T follicular helper cell (primary cell): ENCODE measurements around the gene CPO.
"Not testable (repeated sequence)": the region's sequence is repeated elsewhere in the genome, so short reads cannot be mapped to it uniquely, and the experiment has no call there.

ENCODE experiments used
- DNase-seq: peaks from one replicate; pipeline ENCODE4 v3.0.0-alpha.2; 2020; ENCODE audit warnings: low read depth
- total RNA-seq, 2 experiments: gene quantifications; one replicate each; lab custom pipeline; 2026; lab: John Stamatoyannopoulos, UW

The CPO gene
- 0 to 0.09 reads per million in 2 experiments for total RNA-seq

- no peak for DNase-seq
Observed at GRCh38 chr2:206939340-206939739, at the start of gene CPO. Gene CPO, plus strand, starts transcription at chr2:206939518. Its CDS starts 82 bp downstream, at chr2:206939600.

GRCh38 chr2:206890179-206890578, 49.1 kb upstream of the CPO start:
- DNase-seq, result no peak

- DNase-seq, result no peak
Observed at GRCh38 chr2:206890926-206891325, 48.4 kb upstream of the CPO start.

- no peak for DNase-seq
Observed at GRCh38 chr2:206915121-206915520, 24.2 kb upstream of the CPO start.

- DNase-seq, result no peak
Observed at GRCh38 chr2:206918263-206918662, 21.1 kb upstream of the CPO start.

GRCh38 chr2:206920310-206920709, 19.0 kb upstream of the CPO start:
- no peak for DNase-seq

GRCh38 chr2:206920951-206921350, 18.4 kb upstream of the CPO start:
- DNase-seq, result no peak

GRCh38 chr2:206921529-206921928, 17.8 kb upstream of the CPO start:
- DNase-seq, result no peak

GRCh38 chr2:206935991-206936842, 3.1 kb upstream of the CPO start:
- DNase-seq, result no peak

- DNase-seq, result no peak
Observed at GRCh38 chr2:206936843-206937230, 2.5 kb upstream of the CPO start.

- no peak for DNase-seq
Observed at GRCh38 chr2:206937555-206937954, 1.8 kb upstream of the CPO start.

- DNase-seq, result no peak
Observed at GRCh38 chr2:206940546-206940945, 1.2 kb downstream of the CPO start.

- no peak for DNase-seq
Observed at GRCh38 chr2:206942592-206943478, 3.5 kb downstream of the CPO start.

- not testable (repeated sequence) for DNase-seq
Observed at GRCh38 chr2:206953404-206953803, 14.1 kb downstream of the CPO start.

- DNase-seq, result no peak
Observed at GRCh38 chr2:206955253-206955652, 15.9 kb downstream of the CPO start.

- no peak for DNase-seq
Observed at GRCh38 chr2:206958261-206958660, 18.9 kb downstream of the CPO start.

GRCh38 chr2:206962966-206963365, 23.6 kb downstream of the CPO start:
- no peak for DNase-seq

GRCh38 chr2:206968134-206969086, 29.1 kb downstream of the CPO start:
- DNase-seq, result no peak

GRCh38 chr2:206969192-206969591, 29.9 kb downstream of the CPO start:
- no peak for DNase-seq

GRCh38 chr2:206970589-206971360, 31.5 kb downstream of the CPO start:
- no peak for DNase-seq

- DNase-seq, result no peak
Observed at GRCh38 chr2:206971805-206972204, 32.5 kb downstream of the CPO start.
